Daoy (cell line): ENCODE measurements around the gene SLCO3A1. TPM values are rescaled to one million over a fixed set of nuclear protein-coding genes. Genes with fewer than 3 reads are reported as not detected.
"Not testable (repeated sequence)": the region's sequence is repeated elsewhere in the genome, so short reads cannot be mapped to it uniquely, and the experiment has no call there.

Experiments
- DNase-seq: peaks from one replicate; pipeline ENCODE4 v3.0.0-alpha.2; 2015; ENCODE audit warnings: low read depth
- total RNA-seq: library from RNA; depleted of rRNA; stranded (reverse); fragments of >200 nt; shearing (Covaris generic); gene quantifications from 2 replicates; pipeline ENCODE4 v1.2.3, GENCODE V29; 2014

The SLCO3A1 gene
- total RNA-seq, 1 experiment from 2014 or later: 2.3 TPM

DNA sequence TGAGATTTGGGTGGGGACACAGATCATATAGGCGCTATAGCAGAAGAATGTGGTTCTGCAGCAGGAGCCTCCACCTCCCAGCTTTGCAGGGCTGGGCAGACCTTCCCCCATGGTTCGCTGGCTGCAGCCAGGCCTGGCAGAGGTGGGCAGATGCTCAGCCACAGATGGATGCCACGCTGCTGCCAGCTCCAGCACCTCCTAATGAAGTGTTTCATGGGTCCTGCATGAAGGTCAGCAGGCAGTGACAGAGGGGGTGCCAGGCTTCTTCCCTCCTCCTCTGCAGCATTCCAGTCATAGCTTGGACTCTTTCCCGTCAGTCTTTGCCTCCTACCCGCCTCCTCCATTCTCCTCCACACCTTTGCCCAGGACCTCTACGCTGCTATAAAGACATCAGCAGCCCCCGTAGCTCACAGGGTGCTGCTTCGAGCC lies 85.9 kb downstream of the SLCO3A1 start:
- no peak for DNase-seq

DNA sequence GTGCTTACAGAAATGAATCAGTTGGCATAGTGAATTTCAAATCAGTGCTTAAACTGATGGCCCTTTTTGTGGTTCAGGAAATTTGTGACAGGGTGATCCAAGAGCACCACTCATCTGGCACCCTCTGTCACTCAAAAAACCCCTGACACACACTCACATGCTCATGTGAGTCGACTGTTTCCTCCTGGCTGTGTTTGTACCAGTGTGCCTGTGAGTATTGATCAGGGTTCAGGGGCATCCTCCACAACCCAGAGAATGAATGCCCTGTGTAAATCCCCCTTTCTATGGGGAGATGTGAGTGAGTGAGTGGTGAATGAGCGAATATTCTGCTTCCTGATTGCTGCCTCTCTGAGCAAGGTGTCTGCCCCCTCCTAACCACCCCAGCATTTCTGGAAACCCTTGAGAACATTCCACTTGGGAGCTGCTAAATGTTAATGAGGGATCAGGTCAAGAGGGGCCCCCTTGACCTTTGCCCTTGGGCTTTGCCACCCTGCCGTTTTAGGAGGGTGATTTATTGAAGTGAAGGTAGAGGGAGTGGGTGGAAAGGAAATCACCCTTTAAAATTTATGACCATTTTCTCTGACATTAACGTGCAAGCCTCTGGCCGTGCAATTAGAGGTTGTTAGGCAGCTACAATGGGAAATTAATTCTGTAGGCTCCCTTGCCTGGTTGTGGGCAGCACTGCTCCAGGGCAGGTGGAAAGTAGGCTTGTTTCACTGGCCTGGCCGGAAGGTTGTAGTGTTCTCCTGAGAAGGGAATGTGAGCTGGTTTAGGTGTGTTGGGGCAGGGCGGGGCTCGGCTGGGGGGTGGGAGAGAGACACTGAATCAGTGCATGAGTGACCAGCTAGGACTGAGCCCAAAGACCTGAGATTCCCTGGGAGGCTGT lies 87.2 kb downstream of the SLCO3A1 start:
- no peak for DNase-seq

DNA sequence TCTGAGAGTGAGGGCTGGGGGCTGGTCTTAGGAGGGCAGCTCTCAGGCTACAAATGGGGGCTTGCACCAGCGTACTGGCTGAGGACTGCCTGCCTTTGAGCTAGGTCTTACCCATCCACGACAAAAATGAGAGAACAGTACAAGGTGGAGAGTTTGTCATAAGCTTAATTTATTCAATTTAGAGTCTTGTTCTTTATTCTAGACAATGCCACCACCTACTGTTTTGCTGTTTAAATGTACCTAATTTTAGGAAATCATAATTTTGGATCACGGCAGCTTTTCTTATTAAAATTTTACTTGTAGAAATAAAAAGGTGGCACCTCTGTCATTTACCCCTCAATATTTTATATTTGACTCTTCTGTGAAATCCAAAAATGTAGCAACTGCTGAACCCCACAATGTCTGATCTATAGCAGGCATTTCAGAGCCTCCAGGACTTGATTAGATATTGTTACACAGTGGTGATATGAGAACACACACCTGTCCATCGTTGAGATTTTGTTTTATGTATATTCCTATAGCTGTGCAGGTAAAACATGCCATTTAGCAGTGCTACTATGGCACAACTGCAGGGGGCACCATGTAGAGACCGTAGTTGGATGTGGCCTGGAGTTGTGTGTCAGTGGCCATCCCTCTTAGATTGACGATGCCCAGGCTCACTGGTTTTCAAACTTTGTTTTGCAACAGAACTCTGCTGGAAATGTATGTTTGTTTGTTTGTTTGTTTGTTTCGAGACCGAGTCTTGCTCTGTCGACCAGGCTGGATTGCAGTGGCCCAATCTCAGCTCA lies 88.6 kb downstream of the SLCO3A1 start:
- no peak for DNase-seq

DNA sequence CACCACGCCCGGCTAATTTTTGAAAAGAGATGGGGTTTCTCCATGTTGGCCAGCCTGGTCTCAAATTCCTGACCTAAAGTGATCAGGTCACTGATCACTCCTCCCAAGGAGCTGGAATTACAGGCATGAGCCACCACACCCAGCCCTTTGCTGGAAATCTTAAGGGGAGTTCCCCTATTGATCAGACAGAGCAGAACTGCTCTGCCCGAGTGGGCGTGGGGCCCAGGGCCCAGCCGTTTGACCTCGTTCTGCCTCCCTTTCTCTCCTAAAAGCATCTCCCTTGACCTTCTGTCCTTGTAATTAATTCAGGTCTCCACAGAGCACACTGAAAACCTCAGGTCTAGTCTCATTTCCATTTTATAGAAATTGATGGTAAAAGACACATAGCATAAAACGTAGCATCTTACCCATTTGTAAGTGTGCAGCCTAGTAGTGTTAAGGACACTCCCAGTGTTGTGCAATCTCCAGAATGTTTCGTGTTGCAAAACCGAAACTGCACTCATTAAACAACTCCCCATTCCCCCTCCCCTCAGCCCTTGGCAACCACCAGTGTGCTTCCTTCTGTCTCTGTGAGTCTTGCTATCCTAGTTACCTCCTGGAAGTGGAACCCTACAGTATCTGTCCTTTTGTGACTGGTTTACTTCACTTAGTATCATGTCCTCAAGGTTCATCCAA lies 89.3 kb downstream of the SLCO3A1 start:
- peak; percentile 85 for DNase-seq

DNA sequence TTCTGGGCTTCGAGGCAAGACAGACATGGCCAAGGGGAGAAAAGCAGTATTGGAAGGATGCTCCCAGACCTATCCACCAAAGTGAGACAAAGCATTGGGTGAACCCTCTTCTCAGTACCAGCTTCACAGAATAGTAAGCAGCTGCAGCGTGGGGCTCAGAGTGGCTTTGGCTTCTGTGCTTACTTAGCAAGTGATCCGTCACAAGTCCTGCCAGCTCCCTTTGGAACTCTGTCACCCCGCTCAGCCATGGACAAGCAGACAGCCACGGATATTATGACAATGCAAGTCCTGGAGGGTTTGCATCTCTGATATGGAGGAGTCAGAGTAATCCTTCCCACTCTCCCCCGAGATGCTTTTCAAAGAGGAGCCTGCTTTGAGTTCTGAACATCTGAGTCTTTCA lies 90.8 kb downstream of the SLCO3A1 start:
- DNase-seq: no peak

DNA sequence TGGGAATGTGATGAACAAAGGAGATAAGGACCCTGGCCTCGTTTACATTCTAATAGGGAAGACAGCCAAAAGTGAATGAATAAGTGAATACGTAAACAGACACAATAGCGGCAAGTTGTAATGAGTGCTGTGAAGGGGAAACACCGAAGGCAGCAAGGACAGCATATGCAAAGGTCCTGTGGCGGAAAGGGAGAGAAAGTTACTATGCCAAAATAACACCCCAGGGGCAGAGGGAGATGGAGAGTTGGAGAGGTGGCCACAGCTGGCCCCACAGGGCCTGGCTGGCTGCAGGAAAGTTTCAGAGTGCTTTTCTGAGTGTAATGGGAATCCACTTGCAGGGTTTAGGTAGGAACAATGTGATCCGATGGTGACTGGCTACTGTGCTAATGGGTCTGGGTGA lies 91.9 kb downstream of the SLCO3A1 start:
- DNase-seq: no peak

DNA sequence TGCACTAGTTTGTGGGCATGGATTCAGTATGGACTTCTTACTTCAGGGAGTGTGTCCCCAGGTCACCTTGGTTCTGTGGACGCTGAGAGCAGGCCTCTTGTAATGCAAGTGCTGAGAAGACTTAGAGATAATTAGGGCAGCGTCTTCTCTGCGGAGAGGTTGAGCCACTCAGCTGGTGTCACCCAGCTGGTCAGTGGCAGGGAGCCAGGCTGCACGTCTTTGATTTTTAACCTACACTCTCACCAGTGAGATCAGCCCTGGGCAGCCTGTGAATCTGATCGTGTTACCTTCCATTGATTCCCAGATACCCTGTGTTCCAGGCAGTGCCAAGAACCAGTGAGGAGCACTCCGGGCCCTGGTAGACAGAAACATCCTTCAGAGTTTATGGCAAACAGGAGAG lies 92.6 kb downstream of the SLCO3A1 start:
- DNase-seq: no peak

DNA sequence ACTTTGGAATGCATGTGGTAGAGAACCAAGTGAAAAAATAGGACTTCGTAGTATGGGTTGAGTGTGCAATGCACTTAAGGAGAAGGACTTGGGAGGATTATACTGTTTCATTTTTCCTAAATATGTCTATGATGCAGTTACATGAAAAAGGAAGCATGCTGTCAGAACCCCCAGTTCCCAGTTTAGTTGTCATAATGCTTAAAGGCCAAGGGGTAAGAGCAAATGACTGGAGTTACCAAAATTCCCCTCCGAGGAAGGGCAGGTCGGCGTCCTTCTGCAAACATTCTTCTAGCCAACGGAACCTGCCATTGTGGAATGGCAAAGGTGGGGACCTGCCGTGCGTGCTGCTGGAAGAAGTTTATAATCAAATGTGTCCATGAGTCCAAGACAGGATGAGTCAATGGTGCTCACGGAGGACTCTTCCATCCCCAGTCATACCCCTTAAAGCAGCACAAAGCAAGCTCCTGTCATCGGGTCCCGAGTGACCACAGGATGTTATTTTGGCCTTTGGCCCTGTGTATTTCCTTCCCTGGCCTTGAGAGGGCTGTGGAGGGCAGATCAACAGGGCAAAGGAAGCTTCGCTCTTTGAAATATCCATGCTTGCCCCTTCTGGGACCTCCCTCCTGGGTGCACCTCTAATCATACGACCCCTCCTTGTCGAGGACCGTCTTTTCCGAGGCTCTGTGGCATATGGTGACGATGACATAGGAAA lies 93.2 kb downstream of the SLCO3A1 start:
- DNase-seq: no peak

DNA sequence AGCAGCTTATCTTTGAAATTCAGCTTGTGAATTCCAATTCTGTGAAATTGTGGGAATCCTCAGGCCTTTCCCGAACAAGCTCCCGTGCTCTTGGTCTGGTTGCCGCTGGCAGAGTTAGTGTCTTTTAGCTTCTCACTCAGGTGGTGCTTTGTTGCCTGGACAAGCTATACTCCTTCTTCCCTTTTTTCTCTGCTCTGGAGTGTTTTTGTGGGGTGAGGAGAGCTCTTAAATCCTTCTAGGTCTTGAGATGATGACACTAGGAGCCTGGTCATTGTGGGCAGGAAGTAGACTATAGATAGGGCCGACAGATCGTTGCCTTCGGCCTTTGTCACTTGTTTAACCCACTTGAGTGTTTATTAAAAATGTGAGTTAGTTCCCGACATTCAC lies 93.8 kb downstream of the SLCO3A1 start:
- no peak for DNase-seq

DNA sequence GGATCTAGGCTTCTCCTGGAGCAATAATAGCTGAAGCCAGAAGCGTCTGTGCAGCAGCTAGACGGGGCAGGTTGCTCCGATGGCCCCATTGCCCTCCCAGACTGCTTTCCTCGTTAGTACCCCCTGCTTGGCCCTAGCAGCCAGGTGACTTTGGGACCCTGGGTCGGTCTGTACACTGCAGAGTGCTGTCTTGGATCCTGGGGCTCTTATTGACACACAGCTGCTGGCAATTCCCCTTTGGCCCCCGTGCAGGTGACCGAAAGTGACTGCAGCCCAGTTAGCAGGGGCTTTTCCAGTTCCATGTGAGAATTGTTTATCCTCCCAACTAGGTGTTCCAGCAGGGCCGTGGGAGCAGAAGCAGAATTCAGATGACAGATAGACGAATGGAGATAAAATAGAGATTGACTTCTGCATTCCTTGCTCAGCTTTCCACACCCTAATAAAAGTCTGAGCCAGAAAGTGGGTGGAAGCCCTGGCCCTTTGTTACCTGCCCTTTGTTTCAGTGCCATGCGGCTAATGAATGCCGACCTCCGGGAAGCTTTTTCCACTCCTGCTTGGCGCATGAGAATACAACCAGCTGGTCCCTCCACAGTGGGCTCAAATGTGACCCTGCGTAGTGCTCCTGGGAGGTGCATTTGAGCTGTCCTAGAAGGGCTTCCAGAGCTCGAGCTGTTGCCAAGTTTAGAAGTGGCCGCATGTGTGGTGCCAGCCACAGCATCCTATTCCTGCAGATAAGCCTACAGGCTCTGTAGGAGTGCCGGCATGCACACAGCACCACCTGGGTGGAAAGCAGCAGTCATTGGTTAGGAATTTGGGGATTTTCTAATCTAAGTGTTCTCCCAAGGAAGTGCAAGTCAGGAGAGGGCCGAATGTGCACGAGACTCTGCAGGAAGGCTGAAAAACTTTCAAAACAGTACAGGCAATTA lies 94.4 kb downstream of the SLCO3A1 start:
- peak; percentile 87 for DNase-seq

DNA sequence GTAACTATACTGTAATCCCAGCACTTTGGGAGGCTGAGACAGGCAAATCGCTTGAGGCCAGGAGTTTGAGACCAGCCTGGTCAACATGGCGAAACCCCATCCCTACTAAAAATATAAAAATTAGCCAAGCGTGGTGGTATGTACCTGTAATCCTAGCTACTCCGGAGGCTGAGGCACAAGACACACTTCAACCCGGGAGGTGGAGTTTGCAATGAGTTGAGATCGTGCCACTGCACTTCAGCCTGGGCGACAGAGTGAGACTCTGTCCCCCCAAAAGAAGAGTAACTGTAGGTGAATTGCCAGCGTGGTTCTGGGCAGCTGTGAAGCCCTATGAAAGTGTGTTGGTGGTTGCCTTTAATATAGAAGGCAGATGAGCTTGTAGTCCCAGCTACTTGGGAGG lies 95.9 kb downstream of the SLCO3A1 start:
- no peak for DNase-seq

DNA sequence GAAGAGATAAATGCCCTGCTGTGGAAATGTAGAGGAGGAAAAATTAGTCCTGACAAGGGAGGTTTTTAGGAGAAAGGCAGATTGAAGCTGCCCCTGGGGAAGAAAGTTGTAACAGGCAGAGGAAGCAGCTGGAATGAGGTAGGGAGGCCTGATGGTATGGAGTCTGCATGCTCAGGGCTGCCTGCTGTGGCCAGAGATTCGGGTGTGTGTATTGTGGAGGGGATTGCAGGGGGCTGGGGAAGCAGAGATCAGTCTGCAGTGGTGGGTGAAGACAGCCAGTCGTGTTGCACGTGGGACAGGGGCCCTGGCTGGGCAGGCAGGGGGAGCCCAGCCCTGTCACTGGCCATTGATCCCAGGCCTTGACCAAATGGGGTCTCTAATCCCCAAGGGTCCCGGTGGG lies 96.5 kb downstream of the SLCO3A1 start:
- no peak for DNase-seq

DNA sequence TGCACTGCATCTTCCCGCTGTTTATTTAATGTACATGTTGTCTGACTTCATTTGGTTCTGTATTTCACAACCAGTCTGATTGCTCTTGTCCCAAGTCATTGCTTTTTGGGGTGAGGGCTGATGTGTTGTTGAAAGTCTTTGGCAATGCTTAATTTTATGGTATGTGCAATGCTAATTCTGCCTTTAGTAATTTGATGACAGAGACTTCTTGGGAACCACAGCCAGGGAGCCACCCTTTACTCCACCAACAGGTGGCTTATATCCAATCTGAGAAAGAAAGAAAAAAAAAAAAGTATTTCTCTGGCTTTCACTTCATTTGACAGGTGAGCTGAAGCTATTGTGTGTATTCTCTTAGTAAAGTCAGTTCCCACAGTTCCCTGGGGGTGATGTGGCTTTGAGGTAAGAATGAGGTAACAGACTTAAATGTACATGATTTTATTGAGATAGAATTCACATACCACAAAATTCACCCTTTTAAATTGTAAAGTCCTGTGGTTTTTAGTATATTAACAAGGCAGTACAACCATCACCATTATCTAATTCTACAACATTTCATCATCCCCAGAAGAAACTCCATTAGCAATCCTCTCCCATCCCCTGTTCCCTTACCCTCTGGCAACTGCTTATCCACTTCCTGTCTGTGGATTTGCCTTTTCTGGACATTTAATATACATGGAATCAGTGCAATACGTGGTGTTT lies 97.3 kb downstream of the SLCO3A1 start:
- no peak for DNase-seq

DNA sequence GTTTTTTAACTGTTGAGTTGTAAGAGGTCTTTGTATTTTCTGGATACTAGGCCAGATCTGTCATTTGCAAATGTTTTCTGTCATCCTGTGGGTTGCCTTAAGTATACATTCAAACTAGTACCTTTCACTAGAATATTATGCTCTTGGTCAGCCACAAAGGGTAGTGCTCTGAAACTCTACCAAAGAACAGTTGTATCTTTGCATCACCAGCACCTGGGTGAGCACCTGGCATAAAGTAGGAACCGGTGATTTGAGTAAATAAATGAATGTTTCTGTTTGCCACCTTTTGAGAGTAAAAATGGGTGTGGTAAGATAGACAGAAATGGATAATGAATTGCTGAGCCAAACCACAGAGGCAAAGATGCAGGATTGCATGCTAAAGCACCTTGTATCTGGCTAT lies 98.7 kb downstream of the SLCO3A1 start:
- no peak for DNase-seq

DNA sequence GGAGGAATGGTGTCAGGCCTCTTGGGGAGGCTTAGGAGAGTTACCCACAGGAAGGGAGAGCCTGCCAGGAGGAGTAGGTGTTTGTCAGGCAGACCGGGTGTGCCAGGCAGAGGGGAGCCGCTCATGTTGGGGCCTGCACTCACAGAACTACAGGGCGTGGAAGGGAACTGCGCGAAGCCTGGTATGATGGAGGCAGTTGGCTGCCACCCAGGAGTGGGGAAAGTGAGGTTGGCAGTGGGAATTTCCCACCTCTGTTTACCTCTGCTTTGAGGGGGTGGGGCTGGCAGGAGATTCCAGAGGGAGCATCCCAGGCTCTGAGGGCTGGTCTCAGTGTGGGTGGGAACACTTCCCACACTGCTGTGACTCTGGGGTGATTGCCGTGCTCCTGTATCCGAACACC lies 99.9 kb downstream of the SLCO3A1 start:
- peak; percentile 49 for DNase-seq

DNA sequence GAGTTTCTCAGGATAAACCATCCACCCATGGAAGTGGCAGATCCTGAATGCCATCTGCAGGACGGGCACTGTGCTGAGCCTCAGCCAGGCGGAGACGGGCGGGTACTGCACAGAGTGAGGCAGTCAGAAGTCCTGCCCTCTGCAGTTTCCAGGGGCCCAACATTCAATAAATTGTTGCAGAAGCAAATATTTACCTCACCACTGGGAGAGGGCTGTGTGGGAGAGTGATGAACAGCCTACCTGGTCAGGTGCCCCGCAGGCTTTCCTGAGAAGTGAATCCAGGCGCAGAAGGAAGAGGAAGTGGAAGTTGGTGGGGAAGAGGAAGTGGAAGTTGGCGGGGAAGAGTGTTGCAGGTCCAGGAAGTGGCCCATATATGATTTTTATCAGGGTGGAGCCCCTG lies 100.8 kb downstream of the SLCO3A1 start:
- DNase-seq: no peak

DNA sequence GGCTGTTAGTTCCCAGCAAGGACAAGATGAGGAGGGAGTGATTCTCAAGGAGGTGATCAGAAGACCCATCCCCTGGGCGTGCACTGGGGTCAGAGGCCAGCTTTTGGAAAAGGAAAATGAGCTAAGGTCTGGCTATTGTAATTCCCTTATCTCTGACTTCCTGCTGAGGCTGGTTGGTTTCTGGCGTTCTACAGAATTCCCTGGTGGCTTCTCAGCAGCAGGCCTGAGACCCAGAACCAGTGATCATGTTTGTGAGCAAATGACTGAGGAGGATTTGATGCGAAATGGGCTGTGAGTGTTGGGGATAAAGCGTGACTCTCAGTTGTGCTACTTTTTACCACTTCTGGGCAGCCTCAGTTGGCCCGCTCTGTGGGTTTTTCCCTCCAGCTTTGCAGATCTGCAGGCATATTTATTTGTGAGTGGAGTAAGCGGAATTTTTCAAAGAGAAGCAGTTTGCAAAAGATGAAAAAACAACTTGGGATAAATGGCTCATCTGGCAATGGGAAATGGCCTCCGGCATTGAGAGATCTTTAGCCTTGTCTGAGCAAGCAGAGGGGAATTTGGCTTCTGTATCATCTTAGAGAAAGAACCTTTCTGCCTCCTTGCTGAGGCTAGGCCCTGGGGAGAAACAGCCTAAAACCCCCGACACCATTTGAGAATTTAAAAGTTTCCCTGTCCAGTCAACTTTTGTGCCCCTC lies 102.7 kb downstream of the SLCO3A1 start:
- peak; percentile 40 for DNase-seq

DNA sequence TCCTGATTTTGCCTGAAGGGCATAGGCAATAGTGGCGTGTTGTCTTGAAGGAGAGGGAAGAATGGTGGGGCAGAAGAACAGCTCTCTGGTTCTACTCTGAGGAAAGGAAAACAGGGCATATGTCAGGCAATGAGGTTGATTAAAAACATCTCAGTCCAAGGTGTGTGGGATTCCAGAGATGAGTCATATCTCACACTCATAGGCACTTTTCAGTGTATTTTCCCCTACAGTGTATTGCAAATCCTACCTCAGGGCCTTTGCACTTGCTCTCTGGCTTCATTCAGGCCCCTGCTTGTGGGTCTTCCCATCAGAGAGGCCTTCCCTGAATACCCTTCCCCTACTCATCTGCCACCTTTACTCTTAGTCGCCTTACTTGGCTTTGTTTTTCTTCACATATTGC lies 107.8 kb downstream of the SLCO3A1 start:
- no peak for DNase-seq

DNA sequence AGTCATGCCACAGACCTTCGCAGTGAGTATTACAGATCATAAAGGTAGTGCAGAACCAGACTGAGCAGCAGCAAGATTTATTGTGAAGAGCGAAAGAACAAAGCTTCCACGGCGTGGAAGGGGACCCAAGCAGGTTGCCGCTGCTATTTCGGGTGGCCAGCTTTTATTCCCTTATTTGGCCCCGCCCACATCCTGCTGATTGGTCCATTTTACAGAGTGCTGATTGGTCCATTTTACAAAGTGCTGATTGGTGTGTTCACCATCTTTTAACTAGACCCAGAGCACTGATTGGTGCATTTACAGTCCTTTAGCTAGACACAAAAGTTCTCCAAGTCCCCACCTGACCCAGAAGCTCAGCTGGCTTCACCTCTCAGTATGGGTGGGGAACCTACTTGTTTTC lies 110.2 kb downstream of the SLCO3A1 start:
- DNase-seq: not testable (repeated sequence)
